Airway epithelial cell (primary cell): ENCODE data around the gene PNKP. TPM values are rescaled to one million over a fixed set of nuclear protein-coding genes. Genes with fewer than 3 reads are reported as not detected.

Experiments
- total RNA-seq: library from RNA; depleted of rRNA; stranded (reverse); fragments of >200 nt; gene quantifications from 2 replicates; pipeline ENCODE4 v1.2.3, GENCODE V29; 2015

The PNKP gene
- 57.2 and 59.7 TPM in 2 replicates for total RNA-seq

DNA sequence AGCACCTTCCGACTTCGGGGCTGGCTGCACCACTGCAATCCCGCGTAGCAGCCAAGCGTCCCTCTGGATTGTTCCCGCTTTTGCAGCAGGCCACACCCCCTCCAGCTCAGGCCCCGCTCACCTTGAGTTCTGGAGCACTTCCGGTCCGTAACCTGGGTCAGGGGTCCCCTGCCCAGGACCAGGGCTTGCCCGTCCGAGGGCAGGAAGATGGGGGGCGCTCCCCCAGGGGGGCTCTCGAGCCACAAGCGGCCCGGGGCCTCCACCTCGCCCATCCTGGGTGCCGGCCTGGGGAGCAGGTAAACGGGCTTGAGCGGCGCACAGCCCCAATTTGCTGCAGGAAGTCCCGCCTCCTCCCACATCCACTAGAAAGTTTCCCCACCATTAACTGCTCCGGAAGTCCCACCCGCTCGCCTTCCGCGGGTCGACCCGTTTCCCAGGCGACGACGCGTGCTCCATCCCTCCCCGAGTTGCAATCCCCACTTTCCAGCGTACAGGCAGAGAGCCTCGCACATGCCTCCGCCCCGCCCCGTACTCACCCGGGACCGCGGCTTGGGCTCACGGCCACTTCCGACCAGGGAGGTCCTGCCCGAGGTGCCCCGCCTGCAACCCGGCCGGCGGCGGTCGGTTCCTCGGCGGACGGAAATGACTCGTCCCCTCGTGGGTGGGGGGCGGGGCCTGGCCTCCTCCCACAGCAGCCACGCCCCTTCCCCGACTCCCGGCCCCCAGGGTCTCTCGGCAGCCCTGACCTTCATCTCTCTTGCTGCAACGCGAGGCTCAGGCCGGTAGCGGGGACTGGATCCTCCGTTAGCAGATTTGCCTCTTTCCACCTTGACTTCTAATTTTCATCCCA lies at the start of gene PNKP:
Gene PNKP (minus strand): TSS at position 644 of the 850 bp plus-strand sequence. CDS start 372 bp downstream, at position 272.

GRCh38 chr19:49896863-49897621 lies 29.7 kb upstream of the PNKP start, which contains the start of gene IL4I1:
Gene IL4I1, minus strand, starts transcription at chr19:49896887. Its CDS starts 727 bp downstream, at chr19:49896160.

DNA sequence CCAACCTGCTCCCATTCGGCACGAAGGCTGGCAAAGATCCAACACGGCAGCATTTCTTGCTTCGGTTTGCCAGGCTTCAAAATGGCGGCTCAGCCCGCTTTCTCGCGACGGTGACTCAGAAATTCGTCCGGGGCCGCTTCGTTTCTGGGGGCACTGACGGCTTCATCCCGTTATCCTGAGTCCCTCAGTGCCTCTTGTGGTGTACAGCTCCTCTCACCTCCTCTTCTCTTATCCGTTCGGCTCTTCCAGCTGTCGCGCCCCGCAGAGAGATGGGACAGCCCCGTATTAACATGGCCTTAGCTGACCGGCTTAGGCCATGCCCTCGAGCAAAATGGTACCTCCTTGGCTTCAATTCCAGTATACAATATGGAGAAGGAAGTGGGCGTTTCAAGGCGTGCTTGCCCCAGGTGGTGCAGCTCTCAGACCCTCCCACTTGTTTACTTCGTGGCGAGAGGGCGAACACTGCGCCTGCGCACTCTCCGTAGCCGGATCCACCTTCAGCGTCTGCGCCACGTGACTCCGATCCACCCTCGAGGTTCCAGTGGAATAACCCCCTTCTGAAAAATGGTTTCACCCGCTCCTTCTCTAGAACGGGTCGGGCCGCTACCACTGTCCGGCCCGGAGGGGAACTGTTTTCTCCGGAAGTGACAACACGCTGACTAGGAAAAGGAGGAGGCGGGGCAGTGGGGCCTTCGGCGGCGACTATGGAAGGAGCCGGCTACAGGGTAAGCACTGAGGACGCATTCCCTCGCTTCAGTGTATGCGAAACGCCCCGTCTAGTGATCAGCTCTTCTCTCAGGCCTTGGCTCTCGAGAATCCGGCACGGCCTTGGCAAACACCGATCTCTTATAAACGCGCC lies 9.9 kb upstream of the PNKP start, which contains the start of the genes AKT1S1 and TBC1D17:
Gene AKT1S1 (minus strand): TSS at position 336 of the 859 bp plus-strand sequence. CDS start 4,060 bp downstream, outside the sequence.
Gene TBC1D17 (plus strand): TSS at position 683 of the 859 bp plus-strand sequence. CDS start 22 bp downstream, at position 705.

GRCh38 chr19:49850487-49851342 lies 16.7 kb downstream of the PNKP start, which contains the start of gene PTOV1:
Gene PTOV1, plus strand, starts transcription at chr19:49851159.

GRCh38 chr19:49817964-49818648 lies 49.3 kb downstream of the PNKP start, which contains the start of gene MED25:
Gene MED25, plus strand, starts transcription at chr19:49818289. Its CDS starts 53 bp downstream, at chr19:49818342.

GRCh38 chr19:49812997-49813861 lies 54.1 kb downstream of the PNKP start, which contains the start of gene FUZ:
Gene FUZ, minus strand, starts transcription at chr19:49813292. Its CDS starts 186 bp downstream, at chr19:49813106.

Other genes starting within 250 kb of the PNKP start
- gene RRAS, start 227.4 kb downstream of the PNKP start, total RNA-seq: 33.0 and 49.2 TPM in 2 replicates
- 37.4 and 48.1 TPM in 2 replicates for gene SCAF1, start 225.4 kb downstream of the PNKP start, total RNA-seq
- gene IRF3, start 201.7 kb downstream of the PNKP start, total RNA-seq: 78.1 and 95.4 TPM in 2 replicates
- gene BCL2L12, start 201.6 kb downstream of the PNKP start, total RNA-seq: 24.6 and 27.9 TPM in 2 replicates
- gene PRMT1, start 190.3 kb downstream of the PNKP start, total RNA-seq: 236 and 309 TPM in 2 replicates
- 2.0 and 2.1 TPM in 2 replicates for gene ADM5, start 178.0 kb downstream of the PNKP start, total RNA-seq
- 0.33 and 2.1 TPM in 2 replicates for gene CPT1C, start 176.5 kb downstream of the PNKP start, total RNA-seq
- 0.19 TPM in 1 of 2 replicates, not detected in the other for gene TSKS, start 104.3 kb downstream of the PNKP start, total RNA-seq
- gene AP2A1, start 100.6 kb downstream of the PNKP start, total RNA-seq: 130 and 131 TPM in 2 replicates
- gene FUZ, start 54.3 kb downstream of the PNKP start, total RNA-seq: 13.7 and 18.7 TPM in 2 replicates
- 22.1 and 34.8 TPM in 2 replicates for gene MED25, start 49.3 kb downstream of the PNKP start, total RNA-seq
- gene PTOV1, start 16.4 kb downstream of the PNKP start, total RNA-seq: 66.8 and 71.9 TPM in 2 replicates
- gene AKT1S1, start 9.8 kb upstream of the PNKP start, total RNA-seq: 26.8 and 40.6 TPM in 2 replicates
- gene TBC1D17, start 10.1 kb upstream of the PNKP start, total RNA-seq: 13.0 and 15.0 TPM in 2 replicates
- not detected in 2 replicates for gene IL4I1, start 29.3 kb upstream of the PNKP start, total RNA-seq
- gene ATF5, start 61.6 kb upstream of the PNKP start, total RNA-seq: 6.5 and 11.1 TPM in 2 replicates
- 36.3 and 42.0 TPM in 2 replicates for gene NUP62, start 61.9 kb upstream of the PNKP start, total RNA-seq
- not detected in 2 replicates for gene SIGLEC11, start 93.6 kb upstream of the PNKP start, total RNA-seq
- 17.1 and 32.4 TPM in 2 replicates for gene VRK3, start 157.8 kb upstream of the PNKP start, total RNA-seq
- 3.5 and 5.7 TPM in 2 replicates for gene ZNF473, start 158.4 kb upstream of the PNKP start, total RNA-seq